ENCODE measurements around the gene EFTUD2. TPM values are rescaled to one million over a fixed set of nuclear protein-coding genes. Genes with fewer than 3 reads are reported as not detected.

Gene EFTUD2
- total RNA-seq, 2 experiments from 2014 or later, result 73.5 to 148 TPM

DNA sequence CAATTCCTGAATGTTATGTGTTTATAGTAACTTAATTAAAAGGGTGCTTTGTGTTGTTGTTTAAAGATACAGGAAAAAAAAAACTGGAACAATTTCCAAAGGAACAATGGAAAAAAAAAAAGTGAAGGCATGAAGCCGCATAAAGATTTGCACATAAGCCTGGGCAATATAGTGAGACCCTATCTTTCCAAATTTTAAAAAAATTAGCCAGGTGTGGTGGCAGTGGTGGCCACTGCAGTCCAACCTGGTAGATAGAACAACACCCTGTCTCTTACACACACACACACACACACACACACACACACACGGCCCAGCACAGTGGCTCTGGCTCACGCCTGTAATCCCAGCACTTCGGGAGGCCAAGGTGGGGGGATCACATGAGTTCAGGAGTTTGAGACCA is 91.1 kb downstream of the EFTUD2 start:
- CTCF ChIA-PET (ENCODE audit: unreplicated experiment), result no interaction called here

GRCh38 chr17:44807817-44808155 is 91.5 kb downstream of the EFTUD2 start:
- no peak for DNase-seq (ENCODE audit: low spot score)
- BruUV-seq (replicated peaks), result no TSS peak
- CTCF ChIA-PET (ENCODE audit: unreplicated experiment), result no interaction called here
- H3K4me1 ChIP-seq (ENCODE audit: insufficient read depth, low read length, poor library complexity, severe bottlenecking), result no peaks in the 10 kb centered on the region
- no peak overlapping the region for H2AFZ ChIP-seq (ENCODE audit: low read length)
- POLR2A ChIA-PET, result interaction anchor here (1.5 kb wide), 1 partner anchor 15 kb away, joined by 4 read pairs; no protein-coding TSS in a partner anchor
- no peak overlapping the region for H3K4me2 ChIP-seq (ENCODE audit: low read length)
- H3K27ac ChIP-seq (ENCODE audit: low read depth, low read length, poor library complexity, severe bottlenecking), result no peak overlapping the region
- H3K4me3 ChIP-seq (ENCODE audit: low read depth, low read length, poor library complexity, severe bottlenecking), result no peak overlapping the region
- intact Hi-C loops (cut with micrococcal nuclease; ENCODE audit: unreplicated experiment), result no loop called here
- no peaks in the 10 kb centered on the region for H4K20me1 ChIP-seq (ENCODE audit: insufficient read depth, low read length)
- TF ChIP-seq, protein P1, sequence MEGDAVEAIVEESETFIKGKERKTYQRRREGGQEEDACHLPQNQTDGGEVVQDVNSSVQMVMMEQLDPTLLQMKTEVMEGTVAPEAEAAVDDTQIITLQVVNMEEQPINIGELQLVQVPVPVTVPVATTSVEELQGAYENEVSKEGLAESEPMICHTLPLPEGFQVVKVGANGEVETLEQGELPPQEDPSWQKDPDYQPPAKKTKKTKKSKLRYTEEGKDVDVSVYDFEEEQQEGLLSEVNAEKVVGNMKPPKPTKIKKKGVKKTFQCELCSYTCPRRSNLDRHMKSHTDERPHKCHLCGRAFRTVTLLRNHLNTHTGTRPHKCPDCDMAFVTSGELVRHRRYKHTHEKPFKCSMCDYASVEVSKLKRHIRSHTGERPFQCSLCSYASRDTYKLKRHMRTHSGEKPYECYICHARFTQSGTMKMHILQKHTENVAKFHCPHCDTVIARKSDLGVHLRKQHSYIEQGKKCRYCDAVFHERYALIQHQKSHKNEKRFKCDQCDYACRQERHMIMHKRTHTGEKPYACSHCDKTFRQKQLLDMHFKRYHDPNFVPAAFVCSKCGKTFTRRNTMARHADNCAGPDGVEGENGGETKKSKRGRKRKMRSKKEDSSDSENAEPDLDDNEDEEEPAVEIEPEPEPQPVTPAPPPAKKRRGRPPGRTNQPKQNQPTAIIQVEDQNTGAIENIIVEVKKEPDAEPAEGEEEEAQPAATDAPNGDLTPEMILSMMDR (conservative IDR thresholded peaks at IDR 0.05; ENCODE audit: low read length), result no peak
- no peak for TF ChIP-seq EZH2phosphoT487 (IDR thresholded peaks at IDR 0.05; ENCODE audit: borderline replicate concordance, low read depth, low read length)
- H3K36me3 ChIP-seq (ENCODE audit: insufficient read depth, low read length), result peaks cover 40% of the 10 kb centered on the region
- H3K9me3 ChIP-seq (ENCODE audit: low read length), result no peaks in the 10 kb centered on the region
- no peaks in the 10 kb centered on the region for H3K79me2 ChIP-seq (ENCODE audit: insufficient read depth, low read depth, low read length)
- no peaks in the 10 kb centered on the region for H3K9me2 ChIP-seq (ENCODE audit: insufficient read depth, low read length)

More for the DNA sequence above, 91.1 kb downstream of the EFTUD2 start:
- H3K27ac ChIP-seq (ENCODE audit: low read depth, low read length, poor library complexity, severe bottlenecking), result no peak overlapping the region
- intact Hi-C loops (cut with micrococcal nuclease; ENCODE audit: unreplicated experiment), result no loop called here
- no peaks in the 10 kb centered on the region for H3K9me2 ChIP-seq (ENCODE audit: insufficient read depth, low read length)
- TF ChIP-seq EZH2phosphoT487 (IDR thresholded peaks at IDR 0.05; ENCODE audit: borderline replicate concordance, low read depth, low read length), result no peak
- TF ChIP-seq, protein P1 (conservative IDR thresholded peaks at IDR 0.05; ENCODE audit: low read length), result no peak
- no peak overlapping the region for H3K4me3 ChIP-seq (ENCODE audit: low read depth, low read length, poor library complexity, severe bottlenecking)
- no TSS peak for BruUV-seq (replicated peaks)
- H3K36me3 ChIP-seq (ENCODE audit: insufficient read depth, low read length), result peaks cover 37% of the 10 kb centered on the region
- H3K4me2 ChIP-seq (ENCODE audit: low read length), result no peak overlapping the region
- H3K4me1 ChIP-seq (ENCODE audit: insufficient read depth, low read length, poor library complexity, severe bottlenecking), result no peaks in the 10 kb centered on the region
- no peaks in the 10 kb centered on the region for H3K9me3 ChIP-seq (ENCODE audit: low read length)
- no peak for DNase-seq (ENCODE audit: low spot score)
- H4K20me1 ChIP-seq (ENCODE audit: insufficient read depth, low read length), result no peaks in the 10 kb centered on the region
- POLR2A ChIA-PET, result interaction anchor here (1.5 kb wide), 1 partner anchor 14 kb away, joined by 4 read pairs; no protein-coding TSS in a partner anchor
- no peak overlapping the region for H2AFZ ChIP-seq (ENCODE audit: low read length)
- no peaks in the 10 kb centered on the region for H3K79me2 ChIP-seq (ENCODE audit: insufficient read depth, low read depth, low read length)

DNA sequence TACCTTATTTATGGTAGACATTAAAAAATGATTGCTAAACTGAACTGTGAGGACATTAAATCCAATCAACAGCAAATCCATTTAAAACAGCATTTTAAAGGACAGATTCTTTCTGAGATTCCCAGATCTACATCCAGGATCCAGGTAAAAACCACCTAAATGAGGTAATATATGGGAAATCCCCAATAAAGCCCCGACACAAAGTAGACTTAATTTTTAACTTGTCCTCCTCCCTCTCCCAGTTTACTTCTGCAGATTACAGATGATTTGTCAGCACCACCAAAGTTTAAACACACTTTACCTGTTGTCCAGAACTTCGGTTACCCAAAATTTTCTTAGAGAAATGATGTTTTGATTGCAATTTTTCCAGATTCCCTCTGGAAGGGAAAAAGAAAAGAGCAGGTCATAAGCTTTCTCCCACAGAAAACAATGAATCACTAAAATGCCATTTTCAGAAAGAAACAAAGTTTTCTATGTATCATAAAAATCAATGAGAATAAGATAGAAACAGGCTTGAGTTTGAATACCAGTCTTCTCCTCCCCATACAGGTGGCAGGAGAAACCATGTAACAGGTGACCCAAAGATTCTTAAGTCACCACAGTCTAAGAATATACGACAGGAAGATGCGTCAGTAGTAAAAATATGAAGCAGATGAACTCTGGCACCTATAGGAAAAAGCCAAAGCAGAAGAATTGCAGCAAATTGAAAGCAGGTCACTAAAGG is 92.0 kb downstream of the EFTUD2 start:
- no peaks in the 10 kb centered on the region for H3K4me1 ChIP-seq (ENCODE audit: insufficient read depth, low read length, poor library complexity, severe bottlenecking)
- intact Hi-C loops (cut with micrococcal nuclease; ENCODE audit: unreplicated experiment), result no loop called here
- no peaks in the 10 kb centered on the region for H4K20me1 ChIP-seq (ENCODE audit: insufficient read depth, low read length)
- DNase-seq (ENCODE audit: low spot score), result no peak
- peaks cover 44% of the 10 kb centered on the region for H3K36me3 ChIP-seq (ENCODE audit: insufficient read depth, low read length)
- no peaks in the 10 kb centered on the region for H3K79me2 ChIP-seq (ENCODE audit: insufficient read depth, low read depth, low read length)
- H3K4me3 ChIP-seq (ENCODE audit: low read depth, low read length, poor library complexity, severe bottlenecking), result no peak overlapping the region
- ChIA-PET POLR2A (no interaction called here), CTCF (ENCODE audit: unreplicated experiment) (no interaction called here)
- no peak overlapping the region for H3K27ac ChIP-seq (ENCODE audit: low read depth, low read length, poor library complexity, severe bottlenecking)
- no TSS peak for BruUV-seq (replicated peaks)
- H2AFZ ChIP-seq (ENCODE audit: low read length), result no peak overlapping the region
- no peak for TF ChIP-seq EZH2phosphoT487 (IDR thresholded peaks at IDR 0.05; ENCODE audit: borderline replicate concordance, low read depth, low read length)
- TF ChIP-seq, protein P1 (conservative IDR thresholded peaks at IDR 0.05; ENCODE audit: low read length), result no peak
- no peaks in the 10 kb centered on the region for H3K9me2 ChIP-seq (ENCODE audit: insufficient read depth, low read length)
- H3K9me3 ChIP-seq (ENCODE audit: low read length), result no peaks in the 10 kb centered on the region
- no peak overlapping the region for H3K4me2 ChIP-seq (ENCODE audit: low read length)

Measured in OCI-LY7 (cell line).